Astrocyte (in vitro differentiated cells and primary cell): ENCODE data around the gene TRPM4. TPM values are rescaled to one million over a fixed set of nuclear protein-coding genes. Genes with fewer than 3 reads are reported as not detected.
A peak's percentile ranks its signal among the peaks of the same experiment; 100 is the strongest.

ENCODE experiments used
- DNase-seq: peaks from one replicate; pipeline ENCODE4 v3.0.0-alpha.2; 2010; ENCODE audit warnings: low read depth
- FAIRE-seq: peaks from 2 replicates; lab custom pipeline; 2011; peaks lifted over from hg19 to GRCh38; lab: Jason Lieb, UNC
- H2AFZ ChIP-seq: 2 replicates; pipeline ENCODE4 v1.6.0; 2012; ENCODE audit warnings: low read depth, low read length, inconsistent platforms
- H3K27ac ChIP-seq: 2 replicates; pipeline ENCODE4 v1.5.1; 2011; ENCODE audit warnings: low read depth, low read length, inconsistent platforms
- H3K27me3 ChIP-seq: 2 replicates; pipeline ENCODE4 v1.6.0; 2011; ENCODE audit warnings: low read length, inconsistent platforms; ENCODE audit not compliant: insufficient read depth
- H3K36me3 ChIP-seq: 2 replicates; pipeline ENCODE4 v1.5.1; 2011; ENCODE audit warnings: low read length, inconsistent platforms; ENCODE audit not compliant: insufficient read depth
- H3K4me1 ChIP-seq: 2 replicates; pipeline ENCODE4 v1.5.1; 2011; ENCODE audit warnings: low read length, inconsistent platforms; ENCODE audit not compliant: insufficient read depth
- H3K4me2 ChIP-seq: 2 replicates; pipeline ENCODE4 v1.6.0; 2012; ENCODE audit warnings: low read length, inconsistent platforms
- H3K4me3 ChIP-seq: 2 replicates; pipeline ENCODE4 v1.5.1; 2011; ENCODE audit warnings: low read depth, mild to moderate bottlenecking, low read length, inconsistent platforms; ENCODE audit not compliant: insufficient read depth
- H3K79me2 ChIP-seq: 2 replicates; pipeline ENCODE4 v1.6.0; 2012; ENCODE audit warnings: mild to moderate bottlenecking, low read length, inconsistent platforms; ENCODE audit not compliant: insufficient read depth
- H3K9ac ChIP-seq: 2 replicates; pipeline ENCODE4 v1.6.0; 2012; ENCODE audit warnings: mild to moderate bottlenecking, low read length, inconsistent platforms
- H3K9me3 ChIP-seq: 2 replicates; pipeline ENCODE4 v1.5.1; 2012; ENCODE audit warnings: low read depth, mild to moderate bottlenecking, low read length, inconsistent platforms; ENCODE audit not compliant: insufficient read depth
- H4K20me1 ChIP-seq: 2 replicates; pipeline ENCODE4 v1.6.0; 2012; ENCODE audit warnings: low read length, inconsistent platforms; ENCODE audit not compliant: insufficient read depth
- H3K27ac Mint-ChIP-seq: one replicate; pipeline ENCODE4 v1.8.0; 2021; ENCODE audit warnings: mild to moderate bottlenecking, mixed read lengths; ENCODE audit not compliant: unreplicated experiment
- H3K27me3 Mint-ChIP-seq: one replicate; pipeline ENCODE4 v1.8.0; 2021; ENCODE audit warnings: low read depth, mixed read lengths; ENCODE audit not compliant: unreplicated experiment
- H3K36me3 Mint-ChIP-seq: one replicate; pipeline ENCODE4 v1.8.0; 2021; ENCODE audit warnings: low read depth, mixed read lengths; ENCODE audit not compliant: unreplicated experiment
- H3K4me1 Mint-ChIP-seq: one replicate; pipeline ENCODE4 v1.8.0; 2021; ENCODE audit warnings: low read depth, mixed read lengths; ENCODE audit not compliant: unreplicated experiment
- H3K4me3 Mint-ChIP-seq: one replicate; pipeline ENCODE4 v1.8.0; 2021; ENCODE audit warnings: mild to moderate bottlenecking, moderate library complexity, mixed read lengths; ENCODE audit not compliant: unreplicated experiment
- H3K9me3 Mint-ChIP-seq: one replicate; pipeline ENCODE4 v1.8.0; 2021; ENCODE audit warnings: mild to moderate bottlenecking, mixed read lengths; ENCODE audit not compliant: unreplicated experiment
- EZH2 ChIP-seq: IDR thresholded peaks from 2 replicates; pipeline ENCODE4 v1.6.1; 2012; ENCODE audit warnings: mild to moderate bottlenecking, low read length, inconsistent platforms; ENCODE audit not compliant: insufficient read depth
- total RNA-seq: library from RNA; stranded (reverse); gene quantifications from 2 replicates; pipeline ENCODE4 v1.2.1, GENCODE V29; 2021
- TF ChIP-seq, protein P1 (sequence below): IDR thresholded peaks from 2 replicates; pipeline ENCODE4 v1.5.1; 2011; ENCODE audit warnings: low read depth, mild to moderate bottlenecking, inconsistent platforms, low read length, moderate library complexity; ENCODE audit not compliant: insufficient read depth

The TRPM4 gene
- total RNA-seq, 1 donor from 2014 or later, result 26.3 TPM

DNA sequence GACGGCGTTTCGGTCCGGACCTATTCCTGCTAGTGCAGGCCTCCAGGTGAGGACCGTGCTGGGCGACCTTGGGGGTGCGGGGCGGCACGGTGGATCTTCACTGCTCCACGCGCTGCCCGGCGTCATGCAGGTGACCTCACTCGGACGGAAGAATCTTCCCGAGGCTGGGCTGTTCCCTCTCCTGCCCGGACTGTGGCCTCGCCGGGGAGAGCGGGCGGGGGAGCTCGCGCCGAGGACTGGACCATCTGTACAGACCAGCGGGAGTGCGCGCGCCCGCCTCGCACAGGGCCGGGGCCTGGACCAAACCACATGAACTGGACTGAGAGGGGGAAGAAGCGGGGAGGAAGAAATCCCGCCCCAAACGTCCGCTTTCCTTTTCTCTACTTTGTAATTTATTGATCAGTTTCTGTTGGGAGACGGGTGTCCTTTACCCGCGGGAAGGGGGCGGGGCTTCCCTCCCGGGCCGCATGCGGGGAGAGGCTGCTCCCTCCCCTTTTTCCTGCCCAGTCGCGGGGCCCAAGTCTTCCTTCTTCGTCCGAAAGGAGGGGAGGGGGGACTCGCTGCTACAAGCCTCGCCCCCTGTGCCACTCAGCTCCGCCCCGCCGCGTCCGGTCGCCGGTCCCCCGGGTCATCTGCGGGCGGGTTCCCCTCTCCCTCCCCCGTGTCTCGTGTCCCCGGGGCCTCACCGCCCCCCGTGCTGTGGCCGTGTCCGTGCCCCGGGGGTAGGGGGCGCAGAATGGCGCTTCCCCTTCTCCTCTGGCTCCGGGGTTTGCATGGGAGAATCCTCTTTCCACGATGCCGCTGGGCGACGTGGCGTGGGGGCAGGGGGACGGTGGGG, 7.3 kb upstream of the TRPM4 start:
- no peaks in the 10 kb centered on the region for H4K20me1 ChIP-seq
- Mint-ChIP-seq H3K27me3 (peaks cover 29% of the 10 kb centered on the region), H3K36me3 (peaks cover 9% of the 10 kb centered on the region), H3K4me3 (peak overlapping the region; percentile 85), H3K9me3 (peaks cover 19% of the 10 kb centered on the region), H3K27ac (peak overlapping the region; percentile 66), H3K4me1 (no peaks in the 10 kb centered on the region)
- no peaks in the 10 kb centered on the region for H3K79me2 ChIP-seq
- peak overlapping the region; percentile 84 for H3K9ac ChIP-seq
- H3K9me3 ChIP-seq, result no peaks in the 10 kb centered on the region
- no peaks in the 10 kb centered on the region for H3K27me3 ChIP-seq
- no peak for TF ChIP-seq EZH2
- TF ChIP-seq, protein P1, sequence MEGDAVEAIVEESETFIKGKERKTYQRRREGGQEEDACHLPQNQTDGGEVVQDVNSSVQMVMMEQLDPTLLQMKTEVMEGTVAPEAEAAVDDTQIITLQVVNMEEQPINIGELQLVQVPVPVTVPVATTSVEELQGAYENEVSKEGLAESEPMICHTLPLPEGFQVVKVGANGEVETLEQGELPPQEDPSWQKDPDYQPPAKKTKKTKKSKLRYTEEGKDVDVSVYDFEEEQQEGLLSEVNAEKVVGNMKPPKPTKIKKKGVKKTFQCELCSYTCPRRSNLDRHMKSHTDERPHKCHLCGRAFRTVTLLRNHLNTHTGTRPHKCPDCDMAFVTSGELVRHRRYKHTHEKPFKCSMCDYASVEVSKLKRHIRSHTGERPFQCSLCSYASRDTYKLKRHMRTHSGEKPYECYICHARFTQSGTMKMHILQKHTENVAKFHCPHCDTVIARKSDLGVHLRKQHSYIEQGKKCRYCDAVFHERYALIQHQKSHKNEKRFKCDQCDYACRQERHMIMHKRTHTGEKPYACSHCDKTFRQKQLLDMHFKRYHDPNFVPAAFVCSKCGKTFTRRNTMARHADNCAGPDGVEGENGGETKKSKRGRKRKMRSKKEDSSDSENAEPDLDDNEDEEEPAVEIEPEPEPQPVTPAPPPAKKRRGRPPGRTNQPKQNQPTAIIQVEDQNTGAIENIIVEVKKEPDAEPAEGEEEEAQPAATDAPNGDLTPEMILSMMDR, result no peak
- peaks cover 8% of the 10 kb centered on the region for H3K4me1 ChIP-seq
- peak overlapping the region; percentile 43 for H3K27ac ChIP-seq
- FAIRE-seq (no peak), DNase-seq (peak; percentile 62)
- peak overlapping the region; percentile 83 for H3K4me3 ChIP-seq
- H3K36me3 ChIP-seq, result no peaks in the 10 kb centered on the region
- peak overlapping the region; percentile 97 for H3K4me2 ChIP-seq
- peak overlapping the region; percentile 87 for H2AFZ ChIP-seq

DNA sequence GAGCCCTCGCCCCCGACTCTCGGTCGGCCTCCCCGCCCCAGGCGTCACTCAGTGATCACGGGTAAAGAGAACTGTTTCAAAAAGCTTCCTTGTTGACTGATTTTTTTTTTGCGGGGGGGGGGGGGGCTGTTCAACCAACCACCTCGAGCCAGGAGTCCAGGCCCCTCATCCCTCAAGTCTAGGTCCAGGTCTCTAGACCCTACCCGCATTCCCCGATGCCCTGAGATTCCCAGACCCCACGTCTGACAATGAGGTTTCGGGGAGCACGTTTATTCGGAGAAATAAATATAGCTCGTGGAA, 6.7 kb upstream of the TRPM4 start:
- Mint-ChIP-seq H3K4me3 (peak overlapping the region; percentile 80), H3K36me3 (peaks cover 9% of the 10 kb centered on the region), H3K4me1 (no peaks in the 10 kb centered on the region), H3K27me3 (peaks cover 34% of the 10 kb centered on the region), H3K27ac (peak overlapping the region; percentile 18), H3K9me3 (peaks cover 19% of the 10 kb centered on the region)
- peak overlapping the region; percentile 83 for H3K4me3 ChIP-seq
- no peak for TF ChIP-seq EZH2
- TF ChIP-seq, protein P1, result no peak
- no peaks in the 10 kb centered on the region for H3K9me3 ChIP-seq
- peak overlapping the region; percentile 84 for H3K9ac ChIP-seq
- FAIRE-seq (no peak), DNase-seq (no peak)
- no peaks in the 10 kb centered on the region for H4K20me1 ChIP-seq
- H3K4me1 ChIP-seq, result peaks cover 8% of the 10 kb centered on the region
- no peaks in the 10 kb centered on the region for H3K79me2 ChIP-seq
- H3K27ac ChIP-seq, result no peak overlapping the region
- H3K36me3 ChIP-seq, result no peaks in the 10 kb centered on the region
- H3K27me3 ChIP-seq, result peaks cover 2% of the 10 kb centered on the region
- peak overlapping the region; percentile 87 for H2AFZ ChIP-seq
- H3K4me2 ChIP-seq, result peak overlapping the region; percentile 97
